ENCODE measurements around the gene TNKS1BP1. TPM values are rescaled to one million over a fixed set of nuclear protein-coding genes. Genes with fewer than 3 reads are reported as not detected.

TNKS1BP1 gene
- total and polyA plus RNA-seq, 2 experiments from 2014 or later: 64.2 to 72.2 TPM

- Mint-ChIP-seq H3K36me3 (ENCODE audit: low read depth) (no peaks in the 10 kb centered on the region; the same call in 2 of the 3 replicates), H3K4me1 (peaks cover 33% of the 10 kb centered on the region), H3K27ac (no peak overlapping the region), H3K27me3 (ENCODE audit: insufficient read depth, low read depth, poor library complexity) (peaks cover 24% of the 10 kb centered on the region), H3K9me3 (peaks cover 6% of the 10 kb centered on the region), H3K4me3 (no peak overlapping the region)
- Histone ChIP-seq H3K27ac (ENCODE audit: low read depth) (no peak overlapping the region), H3K36me3 (ENCODE audit: insufficient read depth) (no peaks in the 10 kb centered on the region), H2AFZ (no peak overlapping the region), H3K9me2 (ENCODE audit: insufficient read depth) (no peaks in the 10 kb centered on the region), H3F3A (replicated peaks; ENCODE audit: low read depth) (0 out of 2 replicates have a peak, but pooled peaks cover 6% of the 10 kb centered on the region), H3K79me2 (replicated peaks; ENCODE audit: insufficient read depth) (no peaks in the 10 kb centered on the region), H3K4me2 (no peak overlapping the region), H3K4me3 (no peak overlapping the region), H3K4me1 (ENCODE audit: insufficient read depth) (peaks cover 22% of the 10 kb centered on the region), H3K27me3 (ENCODE audit: insufficient read depth) (peaks cover 4% of the 10 kb centered on the region; the same call in 1 of the 2 replicates), H4K20me1 (replicated peaks; ENCODE audit: insufficient read depth) (no peaks in the 10 kb centered on the region)
- no peak for TF ChIP-seq REST (IDR thresholded peaks at IDR 0.05; ENCODE audit: unreplicated experiment)
- no peak for TF ChIP-seq CTCF (conservative IDR thresholded peaks at IDR 0.05; ENCODE audit: low read depth in 2 of 2)
- no peak for TF ChIP-seq ZNF114 (CRISPR knock-in tag; IDR thresholded peaks at IDR 0.05)
- TF ChIP-seq NANOG (IDR thresholded peaks at IDR 0.05; ENCODE audit: borderline replicate concordance): no peak
- TF ChIP-seq EZH2 (IDR thresholded peaks at IDR 0.05; ENCODE audit: low read depth, unreplicated experiment): no peak
- no peak for TF ChIP-seq STAT1 (IDR thresholded peaks at IDR 0.05; ENCODE audit: unreplicated experiment)
- TF ChIP-seq EZH2phosphoT487 (IDR thresholded peaks at IDR 0.05; ENCODE audit: unreplicated experiment): no peak
- TF ChIP-seq CREB1 (CRISPR knock-in tag; IDR thresholded peaks at IDR 0.05; ENCODE audit: low read depth): no peak
- TF ChIP-seq ETS1 (IDR thresholded peaks at IDR 0.05): no peak
- no peak for TF ChIP-seq JUNB (IDR thresholded peaks at IDR 0.05; ENCODE audit: unreplicated experiment)
- TF ChIP-seq ZNF331 (CRISPR knock-in tag; IDR thresholded peaks at IDR 0.05; ENCODE audit: low read depth): no peak
- no peak for TF ChIP-seq POLR2AphosphoS5 (IDR thresholded peaks at IDR 0.05; ENCODE audit: low read depth)
- TF ChIP-seq ZNF462 (CRISPR knock-in tag; IDR thresholded peaks at IDR 0.05): no peak
- ATAC-seq: no peak
- no peak for DNase-seq (ENCODE audit: low spot score)
These were observed 23.3 kb upstream of the TNKS1BP1 start for GRCh38 chr11:57348052-57348451.

All from GM23338 (cell line).